GM12874 (cell line): ENCODE measurements around the gene GRM8.

Source experiments
- CTCF ChIP-seq: IDR thresholded peaks from 2 replicates; pipeline ENCODE4 v1.5.1; 2011; ENCODE audit warnings: low read depth, mild to moderate bottlenecking, control low read depth, low read length, moderate library complexity; ENCODE audit not compliant: insufficient read depth

GRM8 gene

GRCh38 chr7:127107601-127108007 is 145.1 kb downstream of the GRM8 start:
- peak; percentile 55; the same call in 1 of the 2 replicates for TF ChIP-seq CTCF

- TF ChIP-seq CTCF, result no peak
These were observed 159.4 kb downstream of the GRM8 start for GRCh38 chr7:127093340-127093739.

- TF ChIP-seq CTCF, result no peak
These were observed 161.1 kb downstream of the GRM8 start for GRCh38 chr7:127091620-127092019.

- no peak for TF ChIP-seq CTCF
These were observed 163.6 kb downstream of the GRM8 start for GRCh38 chr7:127089146-127089545.

GRCh38 chr7:127081539-127081938 is 171.2 kb downstream of the GRM8 start:
- no peak for TF ChIP-seq CTCF

- no peak for TF ChIP-seq CTCF
These were observed 172.2 kb downstream of the GRM8 start for GRCh38 chr7:127080576-127080975.

GRCh38 chr7:127066974-127067373 is 185.8 kb downstream of the GRM8 start:
- TF ChIP-seq CTCF, result no peak

- TF ChIP-seq CTCF, result no peak
These were observed 193.3 kb downstream of the GRM8 start for GRCh38 chr7:127059475-127059874.
